HepG2 (cell line): Measurements from ENCODE around the gene TM9SF2. TPM values are rescaled to one million over a fixed set of nuclear protein-coding genes. Genes with fewer than 3 reads are reported as not detected.

Experiments
- ATAC-seq: fragments of 200-7000 bp; cut with Tn5 transposase; 3 replicates; pipeline ENCODE4 v1.9.1; 2020; ENCODE audit warnings: mild to moderate bottlenecking, moderate library complexity
- BruUV-seq: library from RNA; stranded (reverse); fragments of 400-500 nt; replicated peaks from 2 replicates; lab custom pipeline; 2021; lab: Mats Ljungman, UMichigan
- CTCF ChIA-PET: fragments of 300-600 bp; formaldehyde crosslinking; extraction: SDS; loops from one replicate; lab custom pipeline; 2021; ENCODE audit warnings: low total read pairs, inconsistent platforms, low intra/inter-chr PET ratio; lab: Yijun Ruan, JAX
- POLR2A ChIA-PET: fragments of 350-600 bp; sonication (Branson Sonifier 250); formaldehyde crosslinking; loops from one replicate; lab custom pipeline; 2020; ENCODE audit warnings: antibody characterized with exemption, inconsistent platforms; lab: Yijun Ruan, JAX
- DNase-seq: peaks from one replicate; pipeline ENCODE4 v3.0.0-alpha.2; 2015; ENCODE audit warnings: low spot score
- FAIRE-seq: peaks from 3 replicates; lab custom pipeline; 2011; peaks lifted over from hg19 to GRCh38; lab: Jason Lieb, UNC
- H2AFZ ChIP-seq: one replicate; pipeline ENCODE4 v1.6.1; 2011; ENCODE audit warnings: low read length, inconsistent platforms
- H3K27ac ChIP-seq: fragments of 300-600 bp; 3 replicates; pipeline ENCODE4 v1.8.0; 2011; ENCODE audit warnings: mixed run types, mild to moderate bottlenecking, mixed read lengths, low read length, inconsistent platforms; ENCODE audit not compliant: insufficient read depth; ENCODE audit errors: extremely low read length
- H3K27me3 ChIP-seq, 2 experiments: fragments of 200-600 bp in 1 of 2; 2 replicates in 1 of 2; 3 replicates in 1 of 2; pipeline versions ENCODE4 v1.6.0 to v1.8.0; 2011; ENCODE audit warnings: low read length in 2 of 2, mild to moderate bottlenecking in 2 of 2, moderate library complexity in 2 of 2, inconsistent platforms in 1 of 2; ENCODE audit not compliant: insufficient read depth in 2 of 2, control insufficient read depth in 1 of 2
- H3K36me3 ChIP-seq, 2 experiments: fragments of 200-600 bp in 1 of 2; replicated peaks in 1 of 2; 2 replicates in 1 of 2; 3 replicates in 1 of 2; pipeline versions ENCODE4 v1.5.1 to v1.8.0; 2011; ENCODE audit warnings: low read length in 2 of 2, inconsistent platforms in 1 of 2; ENCODE audit not compliant: insufficient read depth in 2 of 2, control insufficient read depth in 1 of 2
- H3K4me1 ChIP-seq: 2 replicates; pipeline ENCODE4 v1.5.1; 2012; ENCODE audit warnings: low read length, inconsistent platforms; ENCODE audit not compliant: insufficient read depth
- H3K4me2 ChIP-seq: 2 replicates; pipeline ENCODE4 v1.6.0; 2011; ENCODE audit warnings: low read depth, low read length, inconsistent platforms
- H3K4me3 ChIP-seq, 3 experiments: fragments of 200-600 bp in 1 of 3; sonication (generic), shearing (Covaris generic) in 1 of 3; replicated peaks in 1 of 3; 2 replicates each; pipeline ENCODE4 v1.5.1; 2011 to 2016; ENCODE audit warnings: low read length in 3 of 3, inconsistent platforms in 2 of 3, low read depth in 2 of 3, mild to moderate bottlenecking in 2 of 3, control low read depth in 1 of 3, mixed read lengths in 1 of 3; ENCODE audit not compliant: insufficient read depth in 1 of 3
- H3K79me2 ChIP-seq: one replicate; pipeline ENCODE4 v1.6.1; 2011; ENCODE audit warnings: low read length, inconsistent platforms; ENCODE audit not compliant: insufficient read depth
- H3K9ac ChIP-seq: 2 replicates; pipeline ENCODE4 v1.6.0; 2011; ENCODE audit warnings: mild to moderate bottlenecking, low read depth, low read length, inconsistent platforms; ENCODE audit not compliant: insufficient read depth
- H3K9me3 ChIP-seq: 2 replicates; pipeline ENCODE4 v1.5.1; 2012; ENCODE audit warnings: mild to moderate bottlenecking, low read length
- H4K20me1 ChIP-seq: 2 replicates; pipeline ENCODE4 v1.6.0; 2011; ENCODE audit warnings: inconsistent platforms, mild to moderate bottlenecking, low read length, moderate library complexity; ENCODE audit not compliant: insufficient read depth
- CBX5 ChIP-seq: sonication (generic); formaldehyde crosslinking; IDR thresholded peaks from 2 replicates; pipeline ENCODE4 v1.4.0; 2020; ENCODE audit warnings: missing genetic modification reagents, borderline replicate concordance
- HNRNPK ChIP-seq: fragments of 200-400 bp; formaldehyde crosslinking; IDR thresholded peaks from 2 replicates; pipeline ENCODE4 v1.6.1; 2018; ENCODE audit warnings: low read length, low read depth, moderate library complexity, mild to moderate bottlenecking; ENCODE audit not compliant: poor library complexity, severe bottlenecking
- NBN ChIP-seq: fragments of 450-650 bp; conservative IDR thresholded peaks from 2 replicates; pipeline ENCODE4 v1.6.1; 2017
- ZBTB40 ChIP-seq, 2 experiments: fragments of 450-650 bp in 1 of 2; sonication (generic) in 1 of 2; formaldehyde crosslinking in 1 of 2; IDR thresholded peaks; 2 replicates each; pipeline versions ENCODE4 v1.6.1 to v1.8.0; 2016 to 2022; ENCODE audit warnings: antibody characterized with exemption in 1 of 2, mild to moderate bottlenecking in 1 of 2, missing genetic modification reagents in 1 of 2
- WGBS: methylation state at CpG from one replicate; pipeline ENCODE4 v1.1.6; 2017; ENCODE audit warnings: low lambda C conversion rate; 5-methylcytosine and 5-hydroxymethylcytosine counted together
- in situ Hi-C: cut with HindIII; loops from 2 replicates; pipeline ENCODE4 v1.10.0; 2017; ENCODE audit warnings: low pct_unique_long_range_greater_than_20kb; ENCODE audit not compliant: extremely low pct_ligation_motif_present
- intact Hi-C: fragments of 100-400 bp; cut with micrococcal nuclease; formaldehyde crosslinking; loops from one replicate; pipeline ENCODE4 v1.10.0; 2022; ENCODE audit not compliant: unreplicated experiment
- polyA plus RNA-seq, 8 experiments: library from polyadenylated mRNA; depleted of rRNA in 3 of 8; stranded (reverse) in 7 of 8; unstranded in 1 of 8; fragments of >200 nt; fragmentation: Illumina TruSeq in 4 of 8; extraction: Trizol in 4 of 8; gene quantifications; 2 replicates each; pipeline versions ENCODE4 v1.2.1 to v1.2.3, GENCODE V29; 2011 to 2016; ENCODE audit warnings: low read depth in 4 of 8, missing spikeins in 1 of 8, mixed read lengths in 1 of 8; ENCODE audit not compliant: insufficient read depth in 1 of 8
- total RNA-seq, 5 experiments: library from RNA; depleted of rRNA; stranded (reverse); fragments of >200 nt; fragmentation: Illumina TruSeq; extraction: Trizol; gene quantifications; 2 replicates each; pipeline ENCODE4 v1.2.3, GENCODE V29; 2016; ENCODE audit warnings: low read depth in 1 of 5

The TM9SF2 gene
- total and polyA plus RNA-seq, 2 of the 13 experiments (the other 11 are each of a cell fraction or from before 2014, with no cell fraction given) = 94.1 to 123 TPM

- Histone ChIP-seq H3K9ac (no peak overlapping the region), H3K27ac (no peak overlapping the region), H4K20me1 (no peaks in the 10 kb centered on the region), H2AFZ (no peak overlapping the region), H3K4me1 (no peaks in the 10 kb centered on the region), H3K79me2 (no peaks in the 10 kb centered on the region), H3K4me2 (no peak overlapping the region), H3K4me3 (no peak overlapping the region), H3K9me3 (no peaks in the 10 kb centered on the region), H3K36me3 (no peaks in the 10 kb centered on the region), H3K27me3 (peaks cover 0 to 10% of the 10 kb centered on the region in 2 experiments; a peak in 1 of 5 replicates)
- no TSS peak for BruUV-seq
- no peak for DNase-seq
- WGBS = 6% methylated on average over 3 of the region's 3 CpGs
- no peak for FAIRE-seq
- CTCF ChIA-PET = no interaction called here
- in situ Hi-C loops = no loop called here
- POLR2A ChIA-PET = no interaction called here
- no peak for TF ChIP-seq CBX5 (CRISPR knock-in tag)
- TF ChIP-seq NBN = 0 out of 2 replicates have a peak, but pooled peaks have one; percentile 26
- TF ChIP-seq HNRNPK = peak; percentile 64
- TF ChIP-seq ZBTB40 (IDR thresholded peaks at IDR 0.05) = peak; percentile 19; the same call in 1 of the 2 replicates
- TF ChIP-seq ZBTB40 (CRISPR knock-in tag; IDR thresholded peaks at IDR 0.05) = no peak
- ATAC-seq = no peak
- intact Hi-C loops = no loop called here
Measured at GRCh38 chr13:99471221-99472121, 29.8 kb upstream of the TM9SF2 start.
